Regular cardiac myocyte (primary cell): ENCODE results near the gene SORCS1. TPM values are rescaled to one million over a fixed set of nuclear protein-coding genes. Genes with fewer than 3 reads are reported as not detected.

ENCODE experiments used
- total RNA-seq: library from RNA; depleted of rRNA; stranded (reverse); fragments of >200 nt; gene quantifications from 2 replicates; pipeline ENCODE4 v1.2.3, GENCODE V29; 2014

Gene SORCS1
- total RNA-seq, result not detected in 2 replicates

GRCh38 chr10:107163881-107164861 lies at the start of gene SORCS1:
Gene SORCS1 (minus strand): TSS chr10:107164706.

